ENCODE results near the gene TCF21.

The TCF21 gene

DNA sequence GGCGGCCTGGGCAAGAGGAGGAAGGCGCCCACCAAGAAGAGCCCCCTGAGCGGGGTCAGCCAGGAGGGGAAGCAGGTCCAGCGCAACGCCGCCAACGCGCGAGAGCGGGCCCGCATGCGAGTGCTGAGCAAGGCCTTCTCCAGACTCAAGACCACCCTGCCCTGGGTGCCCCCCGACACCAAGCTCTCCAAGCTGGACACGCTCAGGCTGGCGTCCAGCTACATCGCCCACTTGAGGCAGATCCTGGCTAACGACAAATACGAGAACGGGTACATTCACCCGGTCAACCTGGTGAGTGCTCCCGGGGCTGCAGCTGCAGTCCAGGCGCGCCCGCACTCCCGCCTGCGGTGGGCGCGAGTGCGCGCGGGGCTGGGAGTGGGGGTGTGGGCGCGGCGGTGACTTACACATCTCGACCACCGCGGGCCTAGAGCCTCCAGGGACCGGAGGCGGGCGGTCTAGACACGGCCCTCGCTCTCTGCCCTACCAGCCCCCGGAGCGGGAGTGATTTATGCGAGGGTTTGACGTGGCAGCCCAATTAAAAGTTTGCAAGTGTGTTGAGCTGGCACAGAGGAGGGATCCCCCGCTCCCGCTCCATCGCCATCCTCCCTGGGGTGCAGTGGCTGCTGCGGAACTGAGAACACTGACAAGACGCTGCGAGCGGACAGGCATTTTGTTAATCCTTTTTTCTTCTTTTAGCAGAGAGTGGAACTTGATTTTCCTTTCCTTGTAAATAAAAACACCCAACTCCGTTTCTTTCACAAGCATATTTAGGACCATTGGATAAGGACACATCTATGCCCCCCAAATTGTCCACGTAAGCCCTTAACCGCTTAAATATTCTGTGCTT is 867 bp downstream of the TCF21 start:
- no peak for DNase-seq (ENCODE audit: low read depth in 2 of 2)

DNA sequence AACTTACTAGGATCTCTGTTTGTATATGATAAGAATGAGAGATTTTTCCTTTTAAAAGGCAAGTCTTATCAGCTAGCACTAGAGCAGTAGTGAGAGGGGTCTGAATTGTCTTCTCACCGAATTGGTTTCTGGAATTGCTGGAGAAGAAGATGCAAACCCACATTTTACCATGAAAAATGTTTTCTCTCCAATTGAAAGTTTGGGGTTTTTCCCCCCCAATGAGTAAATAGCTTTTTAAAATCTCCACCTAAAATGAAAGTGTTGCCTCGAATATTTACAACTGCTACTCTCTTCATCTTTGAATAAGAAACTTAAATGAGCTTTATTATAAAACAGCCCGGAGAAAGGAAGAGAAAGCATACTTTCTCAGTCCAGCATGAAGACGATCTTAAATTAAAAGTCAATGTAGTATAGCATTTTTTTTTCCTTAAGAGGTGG is 1.8 kb downstream of the TCF21 start:
- no peak for DNase-seq (ENCODE audit: low read depth in 2 of 2)

DNA sequence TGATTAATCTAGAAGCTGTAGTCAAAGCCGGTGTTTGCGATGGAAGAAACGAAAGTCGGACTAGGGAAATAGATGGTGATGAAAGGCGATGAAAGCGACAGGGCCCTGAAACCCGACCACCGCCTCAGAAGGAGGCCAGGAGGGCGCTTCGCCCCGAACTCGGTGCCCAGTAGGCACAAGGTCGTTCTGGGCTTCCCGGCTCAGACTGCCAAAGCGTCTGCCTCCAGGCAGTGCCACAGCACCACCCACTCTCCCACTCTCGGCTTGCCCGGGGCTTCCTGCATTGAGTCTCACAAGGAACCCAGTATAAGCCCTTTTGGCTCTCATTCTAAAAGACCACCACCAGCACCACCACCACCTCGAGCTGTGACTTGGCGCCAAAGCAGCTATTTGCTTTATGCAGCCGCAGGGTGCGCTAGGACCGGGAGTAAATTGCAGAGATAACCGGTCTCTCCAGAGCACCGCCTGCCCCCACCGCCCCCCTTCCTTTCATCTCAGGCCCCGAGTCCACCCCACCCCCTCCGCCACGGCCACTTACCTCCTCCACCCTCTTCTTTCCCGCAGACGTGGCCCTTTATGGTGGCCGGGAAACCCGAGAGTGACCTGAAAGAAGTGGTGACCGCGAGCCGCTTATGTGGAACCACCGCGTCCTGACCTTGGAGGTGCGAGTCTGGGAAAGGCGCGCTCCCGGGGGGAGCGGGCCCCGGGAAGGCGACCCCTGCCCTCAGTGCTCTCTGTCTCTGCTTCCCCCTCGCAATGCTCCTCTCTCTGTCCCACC is 2.4 kb downstream of the TCF21 start:
- no peak for DNase-seq (ENCODE audit: low read depth in 2 of 2)

DNA sequence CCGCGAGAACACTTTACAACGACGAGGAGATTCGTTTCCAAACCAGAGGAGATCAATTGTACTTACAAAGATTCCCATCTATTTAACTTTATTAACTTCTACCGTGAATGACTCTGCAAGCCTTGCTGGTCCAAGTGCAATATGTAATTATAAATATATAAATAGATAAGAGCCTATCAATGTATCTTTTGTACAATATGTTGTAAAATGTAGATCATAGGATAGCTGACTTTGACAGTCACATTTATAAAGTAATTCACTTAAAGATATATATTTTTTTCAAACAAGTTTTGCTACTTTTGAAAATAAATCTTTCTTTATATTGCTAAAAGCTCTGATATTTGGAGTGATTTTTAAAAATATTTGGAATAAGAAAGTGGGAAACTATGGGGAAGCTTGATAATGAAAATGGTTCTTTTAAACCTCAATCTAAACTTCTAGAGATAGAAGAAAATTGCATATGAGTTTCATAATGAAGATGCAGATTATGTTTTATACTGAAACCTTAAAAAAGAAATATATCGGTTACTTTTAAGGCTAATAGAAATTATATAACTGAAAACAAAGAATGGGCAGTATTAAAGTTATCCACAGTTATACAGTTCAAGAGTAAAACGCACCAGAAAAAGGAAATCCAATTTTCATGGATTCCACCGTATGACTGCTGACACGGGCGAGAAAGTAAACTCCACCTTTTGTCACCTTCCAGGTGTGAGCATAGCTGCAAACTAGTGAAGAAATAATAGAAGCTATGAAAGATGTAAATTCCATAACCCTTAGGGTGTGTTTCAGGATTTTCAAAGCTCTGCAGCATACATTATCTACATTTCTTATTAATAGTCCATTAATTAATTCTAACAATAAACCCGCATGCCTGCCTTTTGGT is 3.3 kb downstream of the TCF21 start:
- DNase-seq (ENCODE audit: low read depth in 2 of 2) = no peak

DNA sequence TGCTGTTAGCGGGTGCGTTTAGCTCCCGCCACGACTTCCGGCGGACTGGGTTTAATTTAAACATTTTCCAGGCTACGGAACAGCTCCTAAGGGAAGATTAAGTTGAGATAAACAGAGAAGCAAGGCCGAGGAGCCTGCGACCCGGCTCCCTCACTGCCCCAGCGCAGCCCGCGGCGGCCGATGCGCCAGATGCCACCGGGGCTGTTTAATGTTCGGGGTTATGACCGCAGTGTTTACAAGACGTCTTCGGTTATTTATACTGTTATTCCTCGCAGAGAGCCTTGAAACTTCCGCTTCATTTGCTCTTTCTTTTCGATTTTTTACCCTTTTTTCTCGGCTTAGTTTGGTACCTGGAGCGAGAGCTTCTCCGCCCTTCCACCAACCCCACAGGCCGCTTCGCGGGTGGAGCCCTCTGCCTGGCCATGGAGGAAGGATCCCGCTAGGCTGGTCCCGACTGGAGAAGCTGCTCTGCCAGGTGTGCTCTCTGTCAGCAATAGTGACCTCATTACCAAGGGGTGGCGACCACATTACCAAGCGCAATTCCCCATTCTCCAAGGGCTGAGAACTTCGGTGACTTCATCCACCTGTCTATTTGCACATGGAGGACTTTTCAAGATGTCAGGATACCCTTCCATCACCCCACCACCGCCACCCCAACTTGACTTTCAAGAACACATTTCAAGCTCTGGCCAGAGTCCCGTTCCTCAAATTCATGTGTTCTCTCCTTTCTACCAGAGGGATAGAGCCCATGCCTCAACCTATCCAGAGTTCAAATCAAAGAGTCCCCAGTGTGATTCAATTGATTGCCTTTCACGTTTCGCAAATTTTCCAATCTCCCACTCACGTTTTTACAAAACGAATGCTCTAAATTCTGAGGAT is 4.1 kb downstream of the TCF21 start:
- no peak for DNase-seq (ENCODE audit: low read depth in 2 of 2)

DNA sequence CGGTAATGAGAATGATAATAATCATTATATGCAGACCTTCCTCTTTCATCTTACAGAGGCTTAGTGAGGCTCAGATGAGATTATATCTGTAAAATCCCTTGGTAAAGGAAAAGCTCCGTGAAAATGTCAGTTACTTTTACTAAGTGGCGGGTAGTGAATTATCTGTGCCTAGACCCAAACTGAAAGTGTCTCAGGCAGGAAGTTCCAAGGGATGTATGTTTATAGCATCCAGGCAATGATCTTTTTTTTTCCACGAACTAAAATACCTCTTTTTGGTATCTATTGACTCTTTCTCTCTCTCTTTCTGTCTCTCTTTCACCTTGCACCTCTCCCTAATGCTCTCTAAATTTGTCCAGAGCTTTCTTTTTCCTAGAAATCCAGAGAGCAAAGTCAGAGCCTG is 5.0 kb downstream of the TCF21 start:
- DNase-seq (ENCODE audit: low read depth in 2 of 2) = no peak

DNA sequence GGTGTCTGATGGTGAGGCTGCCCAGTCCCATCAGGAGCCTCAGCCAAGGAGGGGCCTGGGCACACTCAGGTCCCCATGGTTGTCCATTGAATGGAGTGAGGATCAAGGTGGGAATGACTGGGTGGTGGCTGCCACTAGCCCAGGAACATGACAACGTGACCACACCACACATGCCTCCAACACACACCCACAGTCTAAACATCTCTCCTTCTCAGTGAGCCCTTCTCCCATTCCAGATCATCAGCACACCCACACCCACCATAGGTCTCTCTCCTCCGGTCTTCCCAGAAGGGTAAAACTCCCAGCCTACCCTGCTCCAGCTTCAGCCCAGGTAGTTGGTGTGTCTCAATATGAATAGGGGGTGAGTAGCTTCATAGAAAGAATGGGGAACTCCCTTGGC is 5.5 kb downstream of the TCF21 start:
- no peak for DNase-seq (ENCODE audit: low read depth in 2 of 2)

DNA sequence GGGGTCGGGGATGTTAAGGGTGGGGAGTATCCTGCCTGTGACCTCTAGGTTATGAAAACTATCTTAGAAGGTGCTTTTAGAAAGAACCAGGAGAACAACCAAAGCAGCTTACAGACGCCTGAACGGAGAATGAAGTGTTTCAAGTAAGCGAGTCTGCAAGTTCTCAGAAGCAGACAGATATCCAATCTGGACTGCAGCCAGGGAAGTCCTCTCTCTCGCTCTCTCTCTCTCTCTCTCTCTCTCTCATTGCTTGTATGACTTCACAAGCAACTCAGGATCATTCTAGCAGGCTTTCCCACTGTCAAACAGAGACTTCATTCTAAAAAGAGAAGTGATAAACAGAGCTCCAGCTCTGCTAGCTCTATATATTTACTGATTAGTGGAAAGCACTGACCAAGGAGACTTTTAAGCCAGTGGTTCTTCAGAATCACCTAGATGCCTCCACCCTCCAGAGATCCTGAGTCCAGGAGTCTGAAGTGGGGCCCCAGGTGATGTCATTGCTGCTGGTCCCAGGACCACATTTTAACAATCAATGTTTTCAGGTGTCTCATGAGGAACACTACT is 6.0 kb downstream of the TCF21 start:
- DNase-seq (ENCODE audit: low read depth in 2 of 2) = no peak

DNA sequence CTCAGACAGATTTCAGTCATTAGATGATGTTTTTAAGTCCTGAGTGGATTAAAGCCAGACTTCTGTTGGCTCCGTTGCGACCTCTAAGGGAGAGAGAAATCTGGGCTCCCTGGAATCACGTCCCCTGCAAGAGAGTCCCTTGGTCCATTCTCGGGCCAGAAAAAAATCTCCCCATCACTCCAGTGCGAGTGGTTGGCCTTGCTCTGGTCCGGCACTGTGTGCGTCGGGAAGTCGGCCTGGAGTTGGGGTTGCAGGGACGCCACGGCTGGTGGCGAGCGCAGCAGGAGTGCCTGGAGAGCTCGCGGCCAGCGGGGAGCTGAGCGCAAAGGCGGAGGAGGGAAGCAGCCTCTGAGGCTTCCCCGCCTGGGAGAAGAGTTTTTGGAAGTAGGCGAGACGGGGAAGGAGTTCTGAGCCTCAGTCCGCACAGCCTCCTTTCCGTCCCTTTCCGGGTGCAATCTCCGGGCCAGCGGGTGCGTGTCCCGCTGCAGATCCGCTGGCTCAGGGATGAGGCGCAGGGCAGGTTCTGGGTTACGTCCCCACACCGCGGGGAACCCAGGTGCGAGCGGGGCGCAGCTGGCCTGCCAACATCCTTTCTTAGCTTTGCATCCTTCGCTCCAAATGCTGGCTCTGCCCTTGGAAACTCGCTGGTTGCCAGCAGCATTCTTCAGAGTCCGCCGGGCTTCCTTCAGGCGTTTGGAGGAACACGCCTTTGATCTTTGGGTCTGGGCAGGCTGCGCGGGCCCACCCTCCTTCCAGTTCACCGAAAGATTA is 6.8 kb downstream of the TCF21 start:
- DNase-seq (ENCODE audit: low read depth in 2 of 2) = no peak

DNA sequence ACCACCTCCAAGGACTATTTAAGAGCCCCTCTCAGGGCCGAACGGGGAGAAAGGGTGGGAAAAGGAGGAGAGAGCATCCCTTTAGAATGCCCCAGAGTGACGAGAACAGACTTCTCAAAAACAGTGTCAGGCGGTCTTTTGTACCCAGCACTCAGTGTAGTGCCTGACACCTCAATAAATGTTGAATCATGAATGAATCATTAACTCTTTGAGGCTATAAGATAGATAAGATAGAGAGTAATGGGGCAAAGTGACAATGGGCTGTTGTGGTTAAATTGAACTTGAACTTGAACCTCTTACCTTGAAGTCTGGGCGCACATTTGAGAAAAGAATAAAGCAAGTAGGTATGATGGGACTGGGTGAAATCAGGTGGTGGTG is 7.4 kb downstream of the TCF21 start:
- no peak for DNase-seq (ENCODE audit: low read depth in 2 of 2)

DNA sequence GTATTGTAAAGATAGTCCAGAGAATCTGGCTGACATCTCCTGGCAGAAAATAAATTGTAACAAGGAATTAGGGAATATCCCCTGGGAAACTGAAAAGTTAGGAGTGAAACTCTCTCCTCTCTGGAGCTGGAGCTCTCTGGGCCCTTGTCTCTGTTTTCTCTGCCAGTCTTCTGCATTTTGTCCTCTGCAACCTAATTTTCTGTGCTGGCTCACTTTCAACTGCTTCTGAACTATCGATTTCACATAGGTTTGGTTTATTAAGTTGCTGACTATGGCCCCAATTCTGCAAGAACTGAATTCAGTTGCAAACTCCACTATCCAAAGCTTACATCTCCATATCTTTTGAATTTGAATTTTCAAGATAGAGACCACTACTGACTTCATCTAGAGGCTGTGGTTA is 9.3 kb downstream of the TCF21 start:
- DNase-seq (ENCODE audit: low read depth in 2 of 2) = no peak

DNA sequence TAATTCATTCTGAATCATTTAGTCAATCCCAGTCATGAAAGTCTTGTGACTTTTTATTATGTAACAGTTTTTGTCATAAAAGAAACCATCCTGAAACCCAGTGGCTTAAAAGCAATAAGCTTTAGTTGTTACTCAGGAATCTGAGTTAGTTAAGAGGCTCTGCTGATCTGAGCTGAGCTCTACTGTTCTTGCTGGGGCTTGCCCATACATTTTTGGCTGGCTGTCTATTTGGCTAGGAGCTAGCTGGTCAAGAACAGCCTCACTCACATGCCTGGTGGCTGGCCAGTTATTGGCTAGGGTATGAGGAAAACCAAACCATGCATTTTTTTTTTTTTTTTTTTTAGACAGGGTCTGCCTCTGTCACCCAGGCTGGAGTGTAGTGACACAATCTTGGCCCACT is 10.6 kb downstream of the TCF21 start:
- DNase-seq (ENCODE audit: low read depth in 2 of 2) = no peak

DNA sequence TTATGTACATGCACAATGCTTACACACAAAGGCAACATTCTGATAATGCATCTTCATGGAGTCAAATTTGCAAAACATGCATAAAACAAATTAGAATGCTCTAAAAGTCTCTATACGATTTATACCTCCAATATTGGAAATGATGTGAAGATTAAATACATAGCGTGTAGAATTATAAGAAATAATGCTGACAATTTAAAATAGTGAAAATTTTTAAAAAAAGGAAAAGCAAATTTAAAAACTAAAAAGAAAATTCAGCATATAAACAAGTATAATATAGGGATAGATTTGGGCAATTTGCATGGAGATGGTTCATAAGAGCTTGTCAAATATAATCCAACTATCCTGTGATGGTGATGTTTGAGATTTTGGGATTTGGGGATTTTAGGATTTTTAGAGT is 14.9 kb downstream of the TCF21 start:
- no peak for DNase-seq (ENCODE audit: low read depth in 2 of 2)

DNA sequence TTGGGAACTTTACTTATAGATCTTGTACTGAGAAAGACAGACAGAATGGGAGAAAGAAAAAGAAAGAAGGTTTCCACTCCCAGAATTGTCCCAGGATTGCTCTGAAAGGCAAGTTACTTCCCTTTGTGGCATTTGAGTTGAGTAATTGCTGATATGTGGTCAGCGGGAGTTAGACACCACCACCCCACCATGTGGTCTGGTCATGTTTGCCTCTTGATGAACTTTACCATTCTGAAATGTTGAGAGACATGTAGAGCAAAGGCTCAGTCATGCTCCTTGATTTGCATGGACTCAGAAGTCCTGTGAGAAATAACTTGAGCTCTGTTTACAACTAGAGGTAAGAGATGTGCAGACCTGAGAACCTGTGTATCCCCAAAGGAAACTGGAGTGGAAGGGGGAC is 17.1 kb downstream of the TCF21 start:
- no peak for DNase-seq (ENCODE audit: low read depth in 2 of 2)

DNA sequence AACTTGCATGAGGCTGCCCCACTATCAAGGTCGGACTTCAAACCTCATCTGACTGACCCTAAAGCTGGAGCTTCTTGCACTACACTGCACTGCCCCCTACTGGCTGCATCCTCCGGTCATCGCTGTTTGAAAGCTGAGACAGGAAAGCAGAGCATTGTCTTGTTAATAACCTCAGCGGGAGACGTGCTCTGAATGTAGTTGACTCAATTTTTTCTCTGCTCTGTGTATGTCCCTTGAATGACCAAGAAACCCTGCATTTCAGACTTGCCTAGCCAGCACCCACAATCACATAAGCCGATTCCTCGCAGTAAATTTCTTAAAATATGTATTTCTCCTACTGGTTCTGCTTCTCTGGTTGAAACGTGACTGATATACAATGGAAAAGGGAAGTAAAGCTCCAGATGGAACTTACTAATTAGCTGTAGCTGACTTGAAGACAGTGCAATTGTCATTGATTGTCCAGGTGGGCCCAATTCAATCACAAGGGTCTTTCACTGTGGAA is 27.8 kb downstream of the TCF21 start:
- peak; percentile 56 to 83 for DNase-seq (ENCODE audit: low read depth in 2 of 2)

DNA sequence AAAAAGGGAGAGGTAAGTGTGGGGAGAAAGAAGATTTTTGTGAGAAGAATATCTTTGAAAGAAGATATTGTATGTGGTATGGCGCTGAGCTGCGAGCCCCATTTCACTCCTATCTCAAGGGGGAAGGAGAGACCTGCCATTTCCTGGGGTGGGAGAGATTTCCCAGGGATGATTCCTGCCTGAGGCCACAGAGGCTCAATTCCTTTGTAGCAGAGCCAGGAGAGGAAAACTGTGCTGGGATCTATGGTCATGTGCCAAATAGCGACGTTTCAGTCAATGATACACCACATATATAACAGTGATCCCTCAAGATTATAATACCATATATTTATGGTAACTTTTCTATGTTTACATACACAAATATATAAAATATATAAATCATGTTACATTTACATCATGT is 28.9 kb downstream of the TCF21 start:
- DNase-seq (ENCODE audit: low read depth in 2 of 2) = no peak

DNA sequence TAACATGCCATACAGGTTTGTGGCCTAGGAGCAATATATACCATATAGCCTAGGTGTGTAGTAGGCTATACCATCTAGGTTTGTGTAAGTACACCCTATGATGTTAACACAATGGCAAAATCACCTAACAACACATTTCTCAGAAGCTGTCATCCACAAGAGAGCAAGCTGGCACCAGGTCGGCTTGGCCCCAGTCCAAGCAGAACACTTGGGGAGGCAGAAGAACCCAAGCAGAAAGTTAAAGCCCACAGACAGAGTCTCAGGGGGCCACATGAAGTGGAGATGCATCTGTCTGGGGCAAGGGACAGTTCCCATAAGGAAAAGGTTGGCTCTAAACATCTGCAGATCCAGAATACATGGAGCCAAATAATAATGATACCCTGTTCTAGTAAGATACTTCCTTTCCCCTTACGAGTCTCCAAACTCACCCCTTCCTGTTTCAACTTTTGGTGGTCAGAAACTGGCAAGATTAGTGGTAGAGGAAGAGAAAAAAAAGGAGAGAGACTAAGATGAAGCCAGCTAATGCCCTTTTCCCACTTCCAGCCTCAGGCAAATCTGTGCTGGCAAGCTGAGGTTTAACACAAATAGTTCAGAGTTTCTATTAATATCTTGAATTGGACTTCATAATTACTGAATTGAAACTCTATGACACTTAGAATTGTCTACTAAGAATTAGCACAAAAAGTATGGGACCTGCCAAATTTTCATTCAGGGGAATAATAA is 29.5 kb downstream of the TCF21 start:
- no peak for DNase-seq (ENCODE audit: low read depth in 2 of 2)

DNA sequence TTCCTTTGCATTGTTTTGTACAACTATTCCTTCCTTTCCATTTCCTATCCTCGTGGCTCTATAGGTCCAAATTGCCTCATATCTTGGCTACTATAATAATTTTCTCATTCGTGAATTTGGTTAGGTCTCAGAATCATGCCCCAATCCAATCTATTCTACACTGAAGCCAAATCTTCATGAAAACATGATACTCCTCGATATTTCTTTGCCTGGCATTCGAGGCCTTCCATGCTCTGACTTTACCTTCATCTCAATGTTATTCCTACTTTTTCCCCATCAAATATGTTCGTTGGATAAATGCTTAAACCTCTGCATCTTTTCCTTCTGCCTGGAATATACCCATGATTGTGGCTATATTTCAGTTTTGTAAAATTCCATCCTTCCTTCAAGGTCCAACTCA is 30.4 kb downstream of the TCF21 start:
- no peak for DNase-seq (ENCODE audit: low read depth in 2 of 2)

DNA sequence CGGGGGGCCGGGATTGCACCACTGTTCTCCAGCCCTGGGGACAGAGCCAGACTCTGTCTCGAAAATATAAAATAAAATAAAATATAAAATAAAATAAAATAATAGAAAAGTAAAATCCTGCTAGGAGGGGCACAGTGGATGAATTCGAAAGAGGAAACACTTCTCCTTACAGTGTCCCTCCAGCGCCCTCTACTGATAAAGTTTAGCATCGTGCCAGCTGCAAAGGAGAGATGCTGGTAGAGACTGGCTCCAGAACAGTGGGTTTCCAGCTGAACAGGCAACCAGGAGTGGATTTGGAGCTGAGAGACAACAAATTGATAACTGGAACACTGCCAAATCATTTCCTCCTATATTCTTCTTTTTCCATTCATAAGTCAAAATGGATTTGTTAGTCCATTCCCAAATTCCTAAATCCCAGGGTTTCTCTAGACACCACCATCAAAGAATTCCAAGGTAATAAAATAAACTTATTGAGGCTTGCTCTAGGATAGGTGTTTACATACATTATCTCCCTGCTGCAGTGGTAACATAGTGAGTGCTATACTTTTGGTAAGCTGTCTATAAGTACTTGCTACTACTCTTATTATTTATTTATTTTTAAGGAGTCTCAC is 32.4 kb downstream of the TCF21 start:
- DNase-seq (ENCODE audit: low read depth in 2 of 2) = peak; percentile 33 to 77
